GM12878 (cell line): Measurements from ENCODE around the gene ZNF99. TPM values are rescaled to one million over a fixed set of nuclear protein-coding genes. Genes with fewer than 3 reads are reported as not detected.

ENCODE experiments used
- ATAC-seq: fragments of 200-7000 bp; cut with Tn5 transposase; 3 replicates; pipeline ENCODE4 v1.9.1; 2020; ENCODE audit warnings: mild to moderate bottlenecking, moderate library complexity
- BruUV-seq: library from RNA; stranded (reverse); fragments of 400-500 nt; replicated peaks from 2 replicates; lab custom pipeline; 2021; lab: Mats Ljungman, UMichigan
- CTCF ChIA-PET: fragments of 300-600 bp; sonication (Branson Sonifier 250); formaldehyde crosslinking; extraction: SDS; loops from one replicate; lab custom pipeline; 2021; ENCODE audit warnings: inconsistent platforms; lab: Yijun Ruan, JAX
- POLR2A ChIA-PET: fragments of 350-600 bp; formaldehyde crosslinking; extraction: SDS; loops from one replicate; lab custom pipeline; 2021; ENCODE audit warnings: inconsistent platforms; lab: Charles Lee
- RAD21 ChIA-PET: fragments of 300-600 bp; sonication (Branson Sonifier 250); formaldehyde crosslinking; loops from one replicate; lab custom pipeline; 2023; ENCODE audit warnings: antibody characterized with exemption; ENCODE audit not compliant: unreplicated experiment; lab: Charles Lee
- SMC1A ChIA-PET: fragments of 300-600 bp; sonication (Branson Sonifier 250); formaldehyde crosslinking; loops from one replicate; lab custom pipeline; 2023; ENCODE audit not compliant: unreplicated experiment, uncharacterized antibody; lab: Charles Lee
- DNase-seq: peaks from one replicate; pipeline ENCODE4 v3.0.0-alpha.2; 2011; ENCODE audit warnings: low read depth, low spot score
- FAIRE-seq: peaks from 3 replicates; lab custom pipeline; 2011; peaks lifted over from hg19 to GRCh38; lab: Jason Lieb, UNC
- H2AFZ ChIP-seq: 2 replicates; pipeline ENCODE4 v1.6.0; 2011; ENCODE audit warnings: low read depth, low read length, control low read depth; ENCODE audit not compliant: control insufficient read depth
- H3K27ac ChIP-seq: 2 replicates; pipeline ENCODE4 v1.5.1; 2011; ENCODE audit warnings: control low read depth; ENCODE audit not compliant: control insufficient read depth, insufficient read depth
- H3K27me3 ChIP-seq, 2 experiments: replicated peaks in 1 of 2; 2 replicates each; pipeline versions ENCODE4 v1.6.0 to v1.6.1; 2011; ENCODE audit warnings: low read length in 1 of 2; ENCODE audit not compliant: control insufficient read depth in 2 of 2, insufficient read depth in 2 of 2
- H3K36me3 ChIP-seq, 2 experiments: 2 replicates each; pipeline ENCODE4 v1.5.1; 2011; ENCODE audit warnings: low read length in 1 of 2; ENCODE audit not compliant: control insufficient read depth in 2 of 2, insufficient read depth in 2 of 2
- H3K4me1 ChIP-seq: 2 replicates; pipeline ENCODE4 v1.6.1; 2011; ENCODE audit warnings: mild to moderate bottlenecking, low read length, moderate library complexity, mixed read lengths; ENCODE audit not compliant: control insufficient read depth, insufficient read depth
- H3K4me2 ChIP-seq: 2 replicates; pipeline ENCODE4 v1.6.0; 2011; ENCODE audit warnings: control low read depth; ENCODE audit not compliant: control insufficient read depth, insufficient read depth
- H3K4me3 ChIP-seq: fragments of 200-600 bp; sonication (generic); 2 replicates; pipeline ENCODE4 v1.5.1; 2016
- H3K79me2 ChIP-seq: 2 replicates; pipeline ENCODE4 v1.6.0; 2011; ENCODE audit warnings: low read length; ENCODE audit not compliant: control insufficient read depth, insufficient read depth
- H3K9ac ChIP-seq: 2 replicates; pipeline ENCODE4 v1.8.0; 2011; ENCODE audit warnings: low read length, control low read depth, mixed read lengths; ENCODE audit not compliant: control insufficient read depth, insufficient read depth
- H3K9me3 ChIP-seq: replicated peaks from 3 replicates; pipeline ENCODE4 v1.5.1; 2011; ENCODE audit warnings: mild to moderate bottlenecking, low read length; ENCODE audit not compliant: control insufficient read depth, insufficient read depth
- H4K20me1 ChIP-seq: 2 replicates; pipeline ENCODE4 v1.6.0; 2011; ENCODE audit not compliant: control insufficient read depth, insufficient read depth
- ATF3 ChIP-seq: IDR thresholded peaks from 2 replicates; pipeline ENCODE4 v1.6.1; 2011; ENCODE audit warnings: low read depth, mild to moderate bottlenecking, low read length, moderate library complexity, borderline replicate concordance; ENCODE audit errors: extremely low read depth
- BRCA1 ChIP-seq: IDR thresholded peaks from 2 replicates; pipeline ENCODE4 v1.6.1; 2011; ENCODE audit warnings: low read depth, low read length, improper control_type of control experiment
- CHD2 ChIP-seq: IDR thresholded peaks from 2 replicates; pipeline ENCODE4 v1.6.1; 2011; ENCODE audit warnings: low read depth, low read length, improper control_type of control experiment, borderline replicate concordance
- EZH2 ChIP-seq: IDR thresholded peaks from 2 replicates; pipeline ENCODE4 v1.6.1; 2012; ENCODE audit warnings: low read depth, mild to moderate bottlenecking, control low read depth, inconsistent platforms, low read length, borderline replicate concordance; ENCODE audit not compliant: control insufficient read depth
- FOS ChIP-seq: IDR thresholded peaks from 3 replicates; pipeline ENCODE4 v1.6.1; 2011; ENCODE audit warnings: borderline replicate concordance; ENCODE audit not compliant: insufficient read length; ENCODE audit errors: extremely low read depth
- IRF4 ChIP-seq: IDR thresholded peaks from 2 replicates; pipeline ENCODE4 v1.6.1; 2011; ENCODE audit warnings: low read depth, low read length
- KAT2A ChIP-seq: conservative IDR thresholded peaks from 2 replicates; pipeline ENCODE4 v1.6.1; 2011; ENCODE audit warnings: low read depth, low read length; ENCODE audit not compliant: control insufficient read depth
- MEF2A ChIP-seq: IDR thresholded peaks from 2 replicates; pipeline ENCODE4 v1.6.1; 2011; ENCODE audit warnings: low read depth, mild to moderate bottlenecking, low read length, moderate library complexity; ENCODE audit not compliant: insufficient read depth
- NFIC ChIP-seq: IDR thresholded peaks from 2 replicates; pipeline ENCODE4 v1.6.1; 2012; ENCODE audit warnings: low read depth, mild to moderate bottlenecking, inconsistent platforms, low read length, moderate library complexity
- PBX3 ChIP-seq: IDR thresholded peaks from 2 replicates; pipeline ENCODE4 v1.6.1; 2011; ENCODE audit warnings: mild to moderate bottlenecking, low read depth, low read length, moderate library complexity; ENCODE audit not compliant: insufficient replicate concordance
- RCOR1 ChIP-seq: conservative IDR thresholded peaks from 2 replicates; pipeline ENCODE4 v1.6.1; 2012; ENCODE audit warnings: low read depth, low read length, improper control_type of control experiment
- SIN3A ChIP-seq: IDR thresholded peaks from 2 replicates; pipeline ENCODE4 v1.6.1; 2012; ENCODE audit warnings: low read depth, low read length, improper control_type of control experiment
- SMAD1 ChIP-seq: fragments of 450-650 bp; IDR thresholded peaks from 2 replicates; pipeline ENCODE4 v1.6.1; 2018; ENCODE audit warnings: mild to moderate bottlenecking, low read depth; ENCODE audit not compliant: partially characterized antibody
- SRF ChIP-seq, 2 experiments: IDR thresholded peaks; 2 replicates each; pipeline ENCODE4 v1.6.1; 2011; ENCODE audit warnings: low read depth in 2 of 2, low read length in 2 of 2, mild to moderate bottlenecking in 1 of 2, moderate library complexity in 1 of 2
- TCF3 ChIP-seq: IDR thresholded peaks from 2 replicates; pipeline ENCODE4 v1.6.1; 2012; ENCODE audit warnings: low read depth, mild to moderate bottlenecking, low read length, borderline replicate concordance; ENCODE audit not compliant: insufficient read depth
- YY1 ChIP-seq: IDR thresholded peaks from 2 replicates; pipeline ENCODE4 v1.6.1; 2011; ENCODE audit warnings: low read depth, mild to moderate bottlenecking, low read length
- WGBS: methylation state at CpG from one replicate; pipeline ENCODE4 v1.1.6; 2016; ENCODE audit warnings: low lambda C conversion rate; ENCODE audit not compliant: insufficient replicate concordance, insufficient coverage; ENCODE audit errors: missing lambda C conversion rate; 5-methylcytosine and 5-hydroxymethylcytosine counted together
- in situ Hi-C: fragments of 300-500 bp; cut with MboI; formaldehyde crosslinking; loops from 9 replicates; pipeline ENCODE4 v1.14.3; 2018; ENCODE audit warnings: mixed read lengths
- intact Hi-C: fragments of 100-400 bp; cut with micrococcal nuclease; formaldehyde crosslinking; loops from one replicate; pipeline ENCODE4 v1.14.2; 2022; ENCODE audit not compliant: unreplicated experiment
- polyA plus RNA-seq, 11 experiments: library from polyadenylated mRNA; depleted of rRNA in 4 of 11; unstranded in 6 of 11; stranded (reverse) in 5 of 11; fragments of >200 nt; fragmentation: Nextera tagmentation in 4 of 11; fragmentation: Illumina TruSeq in 1 of 11; extraction: Ambion mirVana in 4 of 11; extraction: Trizol in 1 of 11; gene quantifications; 1 replicate in 1 of 11; 2 replicates in 10 of 11; pipeline versions ENCODE4 v1.2.1 to v1.2.3, GENCODE V29; 2011 to 2016; ENCODE audit warnings: inconsistent platforms in 2 of 11, missing spikeins in 2 of 11, low read depth in 1 of 11
- total RNA-seq, 4 experiments: library from RNA; depleted of rRNA in 3 of 4; stranded (reverse); fragments of >200 nt in 3 of 4; fragmentation: Illumina TruSeq in 1 of 4; extraction: Trizol in 1 of 4; gene quantifications; 2 replicates each; pipeline versions ENCODE4 v1.2.1 to v1.2.3, GENCODE V29; 2013 to 2021

The ZNF99 gene
- total and polyA plus RNA-seq, 10 of the 15 experiments (the other 5 are each of a cell fraction or from before 2014, with no cell fraction given), result not detected

- ChIA-PET POLR2A (no interaction called here), SMC1A (no interaction called here), RAD21 (no interaction called here), CTCF (no interaction called here)
- in situ Hi-C loops (no loop called here), intact Hi-C loops (no loop called here)
- DNase-seq, result no peak
- Histone ChIP-seq H3K36me3 (no peaks in the 10 kb centered on the region), H3K79me2 (no peaks in the 10 kb centered on the region), H3K4me3 (no peak within 1 kb of the TSS), H3K27ac (no peak within 1 kb of the TSS), H3K9me3 (no peaks in the 10 kb centered on the region; the same call in 2 of the 3 replicates), H3K9ac (no peak within 1 kb of the TSS), H3K27me3 (no peaks in the 10 kb centered on the region), H3K4me1 (no peaks in the 10 kb centered on the region), H4K20me1 (no peaks in the 10 kb centered on the region), H3K4me2 (no peak within 1 kb of the TSS), H2AFZ (no peak within 1 kb of the TSS)
- BruUV-seq, result no TSS peak
- no peak for ATAC-seq
- 54% methylated on average over 24 of the region's 31 CpGs for WGBS
- no peak for FAIRE-seq
- TF ChIP-seq FOS (no peak), MEF2A (no peak), PBX3 (no peak)
Measured at GRCh38 chr19:22832031-22832762, 48.2 kb upstream of the ZNF99 start, which contains the start of gene ZNF723. ZNF723 (plus strand) TSS chr19:22832291; CDS start chr19:22832380, 89 bp downstream.

- SMC1A ChIA-PET, result no interaction called here
- FAIRE-seq, result no peak
- RAD21 ChIA-PET, result no interaction called here
- Histone ChIP-seq H3K79me2 (no peaks in the 10 kb centered on the region), H3K4me2 (no peak overlapping the region), H4K20me1 (no peaks in the 10 kb centered on the region), H2AFZ (no peak overlapping the region), H3K4me3 (no peak overlapping the region), H3K9me3 (no peaks in the 10 kb centered on the region; the same call in 2 of the 3 replicates), H3K36me3 (no peaks in the 10 kb centered on the region), H3K27me3 (no peaks in the 10 kb centered on the region), H3K9ac (no peak overlapping the region), H3K4me1 (no peaks in the 10 kb centered on the region), H3K27ac (no peak overlapping the region)
- intact Hi-C loops, result no loop called here
- no TSS peak for BruUV-seq
- no peak for ATAC-seq
- CTCF ChIA-PET, result no interaction called here
- in situ Hi-C loops, result no loop called here
- WGBS, result 57% methylated on average over 11 of the region's 11 CpGs
- DNase-seq, result no peak
- POLR2A ChIA-PET, result no interaction called here
- TF ChIP-seq NFIC, result no peak
- no peak for TF ChIP-seq ATF3
- no peak for TF ChIP-seq CHD2
- TF ChIP-seq SIN3A, result no peak
- TF ChIP-seq RCOR1, result no peak
- TF ChIP-seq IRF4, result no peak
- TF ChIP-seq KAT2A, result no peak
- no peak for TF ChIP-seq SRF (IDR thresholded peaks at IDR 0.05; ENCODE audit: low read depth in 2 of 2, low read length in 2 of 2)
- TF ChIP-seq YY1, result no peak
- TF ChIP-seq SMAD1, result no peak
- TF ChIP-seq TCF3, result no peak
- TF ChIP-seq EZH2, result no peak
- TF ChIP-seq BRCA1, result no peak
Measured at GRCh38 chr19:22831211-22831610, 47.3 kb upstream of the ZNF99 start.
